Gastroesophageal sphincter (tissue), 3 donors: ENCODE results near the gene POM121L2.

Source experiments
- CTCF ChIP-seq, 4 experiments: fragments of 200-600 bp in 2 of 4; fragments of 450-650 bp in 2 of 4; sonication (generic) in 1 of 4; IDR thresholded peaks; one replicate each; pipeline ENCODE4 v1.5.1; 2017 to 2019; ENCODE audit warnings: antibody characterized with exemption in 4 of 4, mild to moderate bottlenecking in 2 of 4, moderate library complexity in 2 of 4
- POLR2AphosphoS5 ChIP-seq: sonication (generic); formaldehyde crosslinking; IDR thresholded peaks from one replicate; pipeline ENCODE4 v1.6.1; 2017; ENCODE audit warnings: antibody characterized with exemption

GRCh38 chr6:27312146-27312949 is at the start of gene POM121L2:
- TF ChIP-seq CTCF (IDR thresholded peaks at IDR 0.05) = peak in 3 of 4 experiments; percentile 27 to 56 (median 29)
- no peak for TF ChIP-seq POLR2AphosphoS5
